ENCODE data around the gene LIME1. TPM values are rescaled to one million over a fixed set of nuclear protein-coding genes. Genes with fewer than 3 reads are reported as not detected.

Gene LIME1
- total RNA-seq, 1 donor, result 2.9 TPM

DNA sequence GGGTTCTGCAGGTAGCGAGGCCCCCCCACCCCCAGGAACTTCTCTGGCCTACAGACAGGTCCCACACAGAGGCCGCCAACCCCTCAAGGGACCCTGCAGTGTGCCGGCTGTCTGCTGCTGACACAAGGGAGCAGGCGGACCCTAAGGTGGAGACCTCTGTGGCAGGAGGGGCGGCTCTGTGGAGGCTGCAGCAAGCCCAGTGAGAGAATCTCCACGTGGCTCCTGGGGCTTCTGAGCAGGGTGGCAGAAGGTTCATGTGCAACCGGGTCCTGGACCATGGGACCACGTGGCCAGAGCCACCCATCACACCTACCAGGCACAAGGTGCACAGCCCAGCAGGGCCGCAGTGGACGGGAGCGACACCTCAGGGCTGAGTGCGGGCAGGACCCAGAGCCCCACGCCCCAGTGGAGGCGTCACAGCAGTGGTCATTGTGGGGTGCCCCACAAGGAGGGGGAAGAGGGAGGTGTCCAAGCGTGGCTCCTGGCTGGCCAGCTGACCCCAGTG is 32.9 kb upstream of the LIME1 start:
- peak; percentile 74 for DNase-seq (ENCODE audit: insufficient read length, low spot score, missing footprints)

DNA sequence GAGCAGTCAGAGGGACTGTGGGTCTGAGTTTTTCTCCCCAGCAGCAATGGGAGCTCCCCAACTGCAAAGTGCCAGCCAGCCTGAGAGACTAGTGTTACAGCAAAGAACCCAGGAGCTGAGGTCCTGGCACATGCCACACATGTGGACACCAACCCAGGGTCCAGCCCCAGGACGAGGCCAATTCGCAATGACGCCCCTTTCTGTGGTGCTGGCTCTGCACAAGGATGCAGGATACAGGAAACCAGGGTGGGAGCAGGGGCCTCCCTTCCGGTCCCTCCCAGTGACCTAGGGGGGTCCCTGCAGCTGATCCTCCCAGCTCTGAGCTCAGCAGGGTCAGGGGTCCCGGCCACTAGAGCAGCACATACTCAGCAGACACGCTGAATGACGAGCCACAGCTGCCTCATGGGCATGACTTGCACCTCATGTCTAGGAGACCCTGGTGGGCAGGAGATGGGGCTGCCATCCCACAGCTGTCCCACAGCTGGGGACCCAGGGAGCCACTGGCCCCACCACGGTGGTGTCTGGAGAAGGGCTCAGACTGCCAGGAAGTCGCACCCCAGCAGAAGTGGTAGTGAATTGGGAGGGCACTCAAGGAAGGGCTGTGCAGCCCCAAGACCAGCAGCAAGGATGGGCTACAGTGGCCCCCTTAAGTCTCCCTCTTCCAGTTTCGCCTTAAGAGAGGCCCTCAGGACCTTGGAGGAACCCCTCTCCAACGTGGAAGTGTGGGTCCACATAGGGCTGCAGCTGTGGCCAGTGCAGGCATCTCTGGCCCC is 32.3 kb upstream of the LIME1 start:
- Histone ChIP-seq H4K20me1 (ENCODE audit: insufficient read depth, low read length) (peaks cover 8% of the 10 kb centered on the region), H3K9me3 (ENCODE audit: low read depth, low read length) (no peaks in the 10 kb centered on the region), H3K4me2 (ENCODE audit: insufficient read depth, low read length) (no peak overlapping the region), H3K4me1 (ENCODE audit: insufficient read depth, low read length) (peaks cover 23% of the 10 kb centered on the region), H3K79me2 (ENCODE audit: insufficient read depth, low read length) (peaks cover 55% of the 10 kb centered on the region), H3K27ac (ENCODE audit: low read depth, low read length) (no peak overlapping the region), H3K27me3 (ENCODE audit: insufficient read depth, low read length) (no peaks in the 10 kb centered on the region), H2AFZ (ENCODE audit: low read length) (no peak overlapping the region), H3K36me3 (ENCODE audit: insufficient read depth, low read length) (peaks cover 25% of the 10 kb centered on the region), H3K4me3 (ENCODE audit: insufficient read depth, low read length) (no peak overlapping the region)
- TF ChIP-seq, protein P1, sequence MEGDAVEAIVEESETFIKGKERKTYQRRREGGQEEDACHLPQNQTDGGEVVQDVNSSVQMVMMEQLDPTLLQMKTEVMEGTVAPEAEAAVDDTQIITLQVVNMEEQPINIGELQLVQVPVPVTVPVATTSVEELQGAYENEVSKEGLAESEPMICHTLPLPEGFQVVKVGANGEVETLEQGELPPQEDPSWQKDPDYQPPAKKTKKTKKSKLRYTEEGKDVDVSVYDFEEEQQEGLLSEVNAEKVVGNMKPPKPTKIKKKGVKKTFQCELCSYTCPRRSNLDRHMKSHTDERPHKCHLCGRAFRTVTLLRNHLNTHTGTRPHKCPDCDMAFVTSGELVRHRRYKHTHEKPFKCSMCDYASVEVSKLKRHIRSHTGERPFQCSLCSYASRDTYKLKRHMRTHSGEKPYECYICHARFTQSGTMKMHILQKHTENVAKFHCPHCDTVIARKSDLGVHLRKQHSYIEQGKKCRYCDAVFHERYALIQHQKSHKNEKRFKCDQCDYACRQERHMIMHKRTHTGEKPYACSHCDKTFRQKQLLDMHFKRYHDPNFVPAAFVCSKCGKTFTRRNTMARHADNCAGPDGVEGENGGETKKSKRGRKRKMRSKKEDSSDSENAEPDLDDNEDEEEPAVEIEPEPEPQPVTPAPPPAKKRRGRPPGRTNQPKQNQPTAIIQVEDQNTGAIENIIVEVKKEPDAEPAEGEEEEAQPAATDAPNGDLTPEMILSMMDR (IDR thresholded peaks at IDR 0.05; ENCODE audit: extremely low read depth, low read depth, low read length), result no peak
- DNase-seq (ENCODE audit: insufficient read length, low spot score, missing footprints), result peak; percentile 80

More for the DNA sequence above, 32.9 kb upstream of the LIME1 start:
- H4K20me1 ChIP-seq (ENCODE audit: insufficient read depth, low read length), result peaks cover 2% of the 10 kb centered on the region
- no peak overlapping the region for H3K4me3 ChIP-seq (ENCODE audit: insufficient read depth, low read length)
- TF ChIP-seq, protein P1 (IDR thresholded peaks at IDR 0.05; ENCODE audit: extremely low read depth, low read depth, low read length), result no peak
- no peaks in the 10 kb centered on the region for H3K9me3 ChIP-seq (ENCODE audit: low read depth, low read length)
- H3K4me1 ChIP-seq (ENCODE audit: insufficient read depth, low read length), result peaks cover 23% of the 10 kb centered on the region
- no peaks in the 10 kb centered on the region for H3K27me3 ChIP-seq (ENCODE audit: insufficient read depth, low read length)
- H2AFZ ChIP-seq (ENCODE audit: low read length), result no peak overlapping the region
- H3K79me2 ChIP-seq (ENCODE audit: insufficient read depth, low read length), result peaks cover 48% of the 10 kb centered on the region
- peaks cover 25% of the 10 kb centered on the region for H3K36me3 ChIP-seq (ENCODE audit: insufficient read depth, low read length)
- no peak overlapping the region for H3K27ac ChIP-seq (ENCODE audit: low read depth, low read length)
- no peak overlapping the region for H3K4me2 ChIP-seq (ENCODE audit: insufficient read depth, low read length)

DNA sequence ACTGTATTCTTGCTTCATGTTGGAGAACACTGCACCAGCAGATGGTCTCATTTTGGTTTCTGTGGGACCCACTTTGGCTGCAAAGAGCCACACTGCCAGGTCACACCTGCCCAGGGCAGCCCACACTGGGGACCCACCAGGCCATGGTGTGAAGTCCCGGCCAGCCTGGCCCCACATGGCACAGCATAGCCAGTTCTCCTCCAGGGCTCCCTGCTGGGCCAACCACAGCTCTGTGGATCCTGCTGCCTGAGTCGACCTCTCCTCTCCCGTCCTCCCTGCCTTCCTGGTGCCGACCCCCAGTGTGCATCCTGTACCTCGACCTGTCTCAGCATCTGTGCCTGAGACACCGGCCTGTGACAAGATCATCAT is 31.7 kb upstream of the LIME1 start:
- H3K4me3 ChIP-seq (ENCODE audit: insufficient read depth, low read length), result no peak overlapping the region
- TF ChIP-seq, protein P1 (IDR thresholded peaks at IDR 0.05; ENCODE audit: extremely low read depth, low read depth, low read length), result no peak
- H4K20me1 ChIP-seq (ENCODE audit: insufficient read depth, low read length), result peaks cover 8% of the 10 kb centered on the region
- no peak overlapping the region for H3K27ac ChIP-seq (ENCODE audit: low read depth, low read length)
- no peak overlapping the region for H2AFZ ChIP-seq (ENCODE audit: low read length)
- peaks cover 57% of the 10 kb centered on the region for H3K79me2 ChIP-seq (ENCODE audit: insufficient read depth, low read length)
- DNase-seq (ENCODE audit: insufficient read length, low spot score, missing footprints), result peak; percentile 72
- peaks cover 19% of the 10 kb centered on the region for H3K4me1 ChIP-seq (ENCODE audit: insufficient read depth, low read length)
- no peak overlapping the region for H3K4me2 ChIP-seq (ENCODE audit: insufficient read depth, low read length)
- H3K9me3 ChIP-seq (ENCODE audit: low read depth, low read length), result no peaks in the 10 kb centered on the region
- H3K27me3 ChIP-seq (ENCODE audit: insufficient read depth, low read length), result no peaks in the 10 kb centered on the region
- H3K36me3 ChIP-seq (ENCODE audit: insufficient read depth, low read length), result peaks cover 28% of the 10 kb centered on the region

DNA sequence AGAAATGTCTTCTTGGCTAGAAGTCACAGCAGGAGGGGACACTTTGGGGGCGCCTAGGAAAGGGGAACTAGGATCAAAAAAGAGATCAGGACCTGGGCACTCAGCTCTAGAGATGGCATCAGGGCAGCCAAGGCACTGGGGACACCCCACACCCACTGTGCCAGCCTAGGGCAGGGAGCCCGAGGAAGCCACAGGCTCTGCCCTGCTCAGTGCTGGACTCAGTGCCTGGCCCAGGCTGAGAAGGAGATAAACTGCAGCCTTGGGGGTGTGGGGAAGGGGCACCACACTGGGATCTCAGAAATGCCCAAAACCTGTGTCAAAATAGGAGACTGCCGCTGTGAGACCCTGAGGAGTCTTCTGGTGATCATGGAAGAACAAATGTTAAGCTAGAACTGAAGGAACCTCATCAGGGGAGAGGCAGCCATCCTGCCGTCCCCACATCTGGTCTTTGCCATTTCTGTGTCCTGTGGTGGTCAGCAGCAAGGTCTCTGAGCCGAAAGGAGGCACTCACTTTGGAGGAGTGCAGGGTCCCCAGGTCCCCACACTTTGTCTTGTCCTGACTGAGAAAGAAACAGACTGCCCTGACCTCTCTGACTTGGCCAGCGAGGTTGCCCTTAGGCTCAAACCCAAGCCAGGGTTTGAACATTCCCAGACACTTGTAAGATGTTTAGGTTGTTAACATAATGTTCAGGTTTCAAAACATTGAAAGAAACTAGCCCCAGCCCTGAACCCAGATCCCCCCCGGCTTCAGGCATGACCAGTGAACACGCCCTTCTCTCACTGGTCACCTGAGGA is 31.0 kb upstream of the LIME1 start:
- H3K4me1 ChIP-seq (ENCODE audit: insufficient read depth, low read length), result peaks cover 18% of the 10 kb centered on the region

More for the DNA sequence above, 31.0 kb upstream of the LIME1 start:
- Histone ChIP-seq H3K4me3 (ENCODE audit: insufficient read depth, low read length) (no peak overlapping the region), H3K27ac (ENCODE audit: low read depth, low read length) (no peak overlapping the region), H3K9me3 (ENCODE audit: low read depth, low read length) (no peaks in the 10 kb centered on the region), H2AFZ (ENCODE audit: low read length) (no peak overlapping the region), H3K79me2 (ENCODE audit: insufficient read depth, low read length) (peaks cover 63% of the 10 kb centered on the region), H4K20me1 (ENCODE audit: insufficient read depth, low read length) (peaks cover 8% of the 10 kb centered on the region), H3K36me3 (ENCODE audit: insufficient read depth, low read length) (peaks cover 29% of the 10 kb centered on the region), H3K27me3 (ENCODE audit: insufficient read depth, low read length) (no peaks in the 10 kb centered on the region), H3K4me2 (ENCODE audit: insufficient read depth, low read length) (no peak overlapping the region)
- DNase-seq (ENCODE audit: insufficient read length, low spot score, missing footprints), result peak; percentile 69
- TF ChIP-seq, protein P1 (IDR thresholded peaks at IDR 0.05; ENCODE audit: extremely low read depth, low read depth, low read length), result no peak

Data from osteoblast (primary cell).